ENCODE data around the gene LAMA5.

- TF ChIP-seq CTCF (IDR thresholded peaks at IDR 0.05) = no peak
- no peak for TF ChIP-seq POLR2A (IDR thresholded peaks at IDR 0.05)
- no peak for TF ChIP-seq POLR2AphosphoS5 (IDR thresholded peaks at IDR 0.05; ENCODE audit: insufficient read depth in 1 of 2, low read depth in 1 of 2)
Observed at GRCh38 chr20:62272200-62272599, 94.9 kb downstream of the LAMA5 start.

Data from vagina (tissue), 2 donors.